ENCODE measurements around the gene LINGO1.

Gene LINGO1

GRCh38 chr15:77656294-77656693 lies 23.6 kb upstream of the LINGO1 start:
- DNase-seq: no peak

- no peak for DNase-seq
These were observed 22.3 kb upstream of the LINGO1 start for GRCh38 chr15:77654975-77655374.

GRCh38 chr15:77653832-77654480 lies 21.2 kb upstream of the LINGO1 start:
- DNase-seq: no peak

GRCh38 chr15:77650265-77650664 lies 17.6 kb upstream of the LINGO1 start:
- no peak for DNase-seq

GRCh38 chr15:77649610-77650009 lies 16.9 kb upstream of the LINGO1 start:
- no peak for DNase-seq

GRCh38 chr15:77649017-77649416 lies 16.3 kb upstream of the LINGO1 start:
- no peak for DNase-seq

GRCh38 chr15:77647961-77648360 lies 15.2 kb upstream of the LINGO1 start:
- no peak for DNase-seq

GRCh38 chr15:77646104-77646694 lies 13.5 kb upstream of the LINGO1 start:
- DNase-seq: no peak

GRCh38 chr15:77645602-77646001 lies 12.9 kb upstream of the LINGO1 start:
- no peak for DNase-seq

- DNase-seq: no peak
These were observed 12.0 kb upstream of the LINGO1 start for GRCh38 chr15:77644543-77645247.

GRCh38 chr15:77643764-77644163 lies 11.1 kb upstream of the LINGO1 start:
- DNase-seq: no peak

GRCh38 chr15:77642793-77643430 lies 10.2 kb upstream of the LINGO1 start:
- DNase-seq: no peak

GRCh38 chr15:77641999-77642398 lies 9.3 kb upstream of the LINGO1 start:
- no peak for DNase-seq

GRCh38 chr15:77640615-77641014 lies 7.9 kb upstream of the LINGO1 start:
- DNase-seq: no peak

- DNase-seq: no peak
These were observed 6.7 kb upstream of the LINGO1 start for GRCh38 chr15:77639431-77639830.

- no peak for DNase-seq
These were observed 5.4 kb upstream of the LINGO1 start for GRCh38 chr15:77637851-77638692.

- DNase-seq: no peak
These were observed 3.5 kb upstream of the LINGO1 start for GRCh38 chr15:77636209-77636608.

GRCh38 chr15:77634266-77634962 lies 1.7 kb upstream of the LINGO1 start:
- DNase-seq: peak in 3 of 6 experiments; percentile 11 to 19 (median 11)

- no peak for DNase-seq
These were observed 1.2 kb upstream of the LINGO1 start for GRCh38 chr15:77633913-77634265.

GRCh38 chr15:77633134-77633912 lies 611 bp upstream of the LINGO1 start:
- peak in 3 of 6 experiments; percentile 4 to 17 (median 5) for DNase-seq

GRCh38 chr15:77631745-77632533 lies 773 bp downstream of the LINGO1 start:
- DNase-seq: no peak

Data from stimulated activated naive CD4-positive, alpha-beta T cell (primary cell).